Measurements from ENCODE around the gene LBHD1.
A peak's percentile ranks its signal among the peaks of the same experiment; 100 is the strongest.
"Not testable (repeated sequence)": the region's sequence is repeated elsewhere in the genome, so short reads cannot be mapped to it uniquely, and the experiment has no call there.

Gene LBHD1

DNA sequence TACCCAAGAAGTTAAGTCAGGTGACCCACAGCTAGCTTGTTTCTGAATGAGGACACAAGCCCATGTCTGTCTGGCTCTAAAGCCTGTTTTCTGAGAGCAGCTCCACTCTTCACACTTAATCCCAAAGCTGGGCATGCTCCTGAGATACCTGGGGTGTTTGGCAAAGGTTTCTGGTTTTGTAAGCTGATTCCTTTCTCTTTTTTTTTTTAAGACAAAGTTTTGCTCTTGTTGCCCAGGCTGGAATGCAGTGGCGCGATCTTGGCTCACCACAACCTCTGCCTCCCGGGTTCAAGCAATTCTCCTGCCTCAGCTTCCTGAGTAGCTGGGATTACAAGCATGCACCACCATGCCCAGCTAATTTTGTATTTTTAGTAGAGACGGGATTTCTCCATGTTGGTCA is 21.6 kb upstream of the LBHD1 start:
- DNase-seq, result not testable (repeated sequence)

DNA sequence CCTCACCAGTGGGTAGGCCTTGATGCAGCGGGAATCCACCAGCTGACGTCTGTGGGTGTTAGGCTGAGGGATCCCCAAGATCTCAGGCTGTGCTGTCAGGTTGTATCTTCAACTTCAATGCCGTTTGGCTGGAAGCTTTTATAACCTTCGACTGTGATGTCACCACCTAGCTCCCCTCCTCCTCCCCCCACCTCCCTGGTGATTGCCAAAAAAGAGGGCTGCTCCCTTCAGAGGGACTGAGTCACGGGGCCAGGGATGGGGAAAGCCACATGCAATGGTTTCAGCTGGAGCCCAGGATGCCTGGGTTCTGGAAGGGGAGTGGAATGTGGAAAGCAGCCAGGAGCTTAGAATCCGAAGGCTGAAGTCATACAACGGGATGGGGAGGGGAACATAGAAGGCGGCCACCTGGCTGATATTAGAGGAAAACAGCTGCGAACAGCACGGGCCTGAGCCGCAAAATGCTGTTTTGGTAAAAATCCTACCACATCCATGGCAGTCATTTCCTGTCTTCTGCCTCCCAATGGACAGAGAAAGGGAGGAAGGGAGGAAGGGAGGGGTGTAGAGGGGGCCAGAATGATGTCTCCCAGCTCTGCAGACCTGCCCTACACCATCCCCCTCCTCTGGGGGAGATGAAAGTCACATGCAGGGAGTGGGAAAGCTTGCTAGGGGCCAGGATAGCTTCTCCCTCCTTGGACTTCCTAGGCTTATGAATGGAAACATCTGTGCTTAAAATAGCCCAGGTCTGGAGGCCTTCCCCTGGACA is 17.5 kb upstream of the LBHD1 start, which contains the start of gene LRRN4CL:
Gene LRRN4CL (minus strand): TSS at position 110 of the 763 bp plus-strand sequence. CDS start 1,022 bp downstream, outside the sequence.
- peak; percentile 93 for DNase-seq

DNA sequence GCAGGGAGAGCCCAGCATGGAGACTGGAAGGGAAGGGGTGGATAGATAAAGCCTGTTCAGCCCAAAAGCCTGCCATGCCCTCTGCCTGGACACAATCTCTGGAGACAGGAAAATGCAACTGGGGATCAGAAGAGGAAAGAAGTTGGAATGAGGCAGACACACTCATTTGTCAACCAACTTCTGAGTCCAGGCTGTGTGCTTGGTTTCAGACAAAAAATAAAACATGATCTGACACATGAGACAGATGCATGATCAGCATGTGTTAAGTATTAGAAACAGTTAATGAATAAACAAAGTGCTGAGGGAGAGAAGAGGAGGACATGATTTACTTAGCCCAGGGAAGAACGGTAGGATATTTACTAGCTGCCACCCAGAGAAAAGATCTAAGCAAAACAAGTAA is 16.4 kb upstream of the LBHD1 start:
- DNase-seq, result no peak

DNA sequence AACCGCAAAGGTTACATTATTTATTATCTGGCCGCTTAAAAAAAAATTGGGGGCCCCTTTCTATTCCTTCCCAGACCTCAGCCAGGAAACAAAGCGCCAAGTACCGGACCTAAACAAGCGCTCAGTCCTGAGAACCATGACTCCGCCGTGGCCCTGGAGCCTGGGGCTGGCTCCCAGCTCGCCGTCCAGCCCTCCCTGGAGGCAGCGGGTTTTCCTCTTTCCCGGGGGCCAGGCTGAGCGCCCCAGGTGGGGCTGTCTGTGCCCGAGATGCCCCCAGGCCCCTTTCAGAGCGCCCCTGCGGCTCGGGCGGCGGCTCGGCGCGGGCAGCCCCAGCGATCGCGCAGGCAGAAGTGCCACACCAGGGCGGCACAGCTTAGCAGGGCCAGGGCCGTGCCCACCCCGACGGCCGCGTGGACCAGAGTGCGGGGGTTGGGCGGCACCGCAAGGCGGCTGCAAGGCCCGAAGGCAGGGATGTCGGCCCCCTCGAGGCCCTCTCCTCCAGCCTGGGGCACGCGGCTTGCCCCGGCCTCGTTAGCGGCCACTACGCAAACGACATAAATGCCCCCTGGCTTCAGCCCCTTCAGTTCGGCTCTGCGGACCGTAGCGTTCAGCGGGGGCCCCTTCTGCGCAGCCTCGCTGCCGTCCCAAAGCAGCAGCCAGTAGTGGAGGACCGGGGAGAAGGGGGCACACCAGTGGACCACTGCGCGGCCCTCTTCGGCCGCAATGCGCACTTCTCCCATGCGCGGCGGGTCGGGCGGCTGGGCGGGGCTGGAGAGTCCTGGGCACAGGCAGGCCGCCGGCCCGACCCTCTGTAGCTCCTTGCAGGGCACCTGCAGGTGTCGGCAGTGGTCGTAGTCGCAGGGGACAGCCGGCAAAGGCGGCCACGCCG is 15.7 kb upstream of the LBHD1 start:
- DNase-seq, result no peak

DNA sequence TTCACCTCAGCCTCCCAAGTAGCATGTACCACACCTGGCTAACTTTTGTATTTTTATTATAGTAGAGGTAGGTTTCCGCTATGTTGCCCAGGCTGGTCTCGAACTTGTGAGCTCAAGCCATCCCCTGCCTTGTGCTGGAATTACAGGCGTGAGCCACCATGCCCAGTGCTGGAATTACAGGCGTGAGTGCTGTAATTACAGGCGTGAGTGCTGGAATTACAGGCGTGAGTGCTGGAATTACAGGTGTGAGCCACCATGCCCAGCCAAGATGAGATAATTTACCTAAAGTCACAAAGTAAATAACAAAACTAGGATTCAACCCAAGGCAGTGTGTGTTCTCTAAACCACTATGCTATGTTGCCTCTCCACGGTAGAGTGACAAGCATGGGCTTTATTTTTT is 10.5 kb upstream of the LBHD1 start:
- DNase-seq, result no peak

DNA sequence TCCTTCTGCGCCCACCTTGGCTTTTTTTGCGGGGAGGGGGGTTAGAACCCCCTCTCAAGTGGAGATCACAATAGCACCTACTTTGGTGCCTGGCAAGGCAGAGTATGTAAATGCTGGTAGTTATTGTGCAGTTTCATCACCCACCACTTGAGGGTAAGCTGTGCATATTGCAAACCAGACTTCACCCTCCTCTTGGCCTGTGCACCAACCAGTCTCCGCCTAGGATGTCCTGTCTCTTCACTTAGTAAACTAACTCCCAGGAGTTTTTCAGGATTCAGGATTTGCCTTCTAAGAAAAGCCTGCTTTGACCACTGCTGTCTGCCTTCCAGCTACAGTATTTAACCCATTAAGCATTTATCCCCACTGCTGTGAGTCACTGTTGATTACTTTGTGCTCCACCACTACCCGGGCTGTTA is 8.8 kb upstream of the LBHD1 start:
- DNase-seq, result peak; percentile 77

DNA sequence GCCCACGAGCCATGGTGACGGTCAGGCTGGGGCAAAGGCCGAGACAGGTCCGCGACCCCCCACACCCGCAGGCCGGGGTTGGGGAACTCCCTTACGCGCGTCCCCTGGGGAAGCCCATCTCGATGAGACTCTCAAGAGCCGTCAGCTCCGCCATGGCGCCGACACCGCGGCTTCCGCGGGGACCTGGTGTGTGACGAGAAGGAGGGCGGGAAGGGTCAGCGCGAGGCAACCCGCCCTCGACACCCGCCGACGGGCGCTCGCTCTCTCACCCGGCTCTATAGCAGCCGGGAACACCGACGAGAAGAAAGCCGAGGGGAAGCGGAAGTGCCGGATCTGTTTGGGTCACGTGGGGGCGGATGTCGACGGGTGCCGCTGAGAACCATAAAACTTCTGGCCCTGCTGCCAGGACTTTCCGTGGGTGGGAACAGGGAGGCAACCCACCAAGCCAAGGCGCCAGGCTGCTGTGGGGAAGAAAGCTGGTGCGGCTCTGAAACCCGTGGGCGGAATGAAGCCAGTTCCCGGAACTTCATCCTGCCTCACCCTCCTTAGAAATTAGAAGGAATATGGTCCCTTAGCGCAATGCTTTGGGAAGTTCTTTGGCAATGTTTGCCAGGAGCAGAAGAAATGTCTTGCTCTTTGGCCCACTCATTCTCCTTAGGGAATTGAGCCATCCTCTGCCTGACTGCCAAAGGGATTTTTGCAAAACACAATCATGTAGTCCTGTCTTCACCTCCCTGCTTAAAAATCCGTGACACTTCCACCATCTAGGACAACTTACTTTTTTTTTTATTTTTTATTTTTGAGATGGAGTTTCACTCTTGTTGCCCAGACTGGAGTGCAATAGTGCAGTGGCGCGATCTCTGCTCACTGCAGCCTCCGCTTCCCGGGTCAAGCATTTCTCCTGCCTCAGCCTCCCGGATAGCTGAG is 7.0 kb upstream of the LBHD1 start, which contains the start of gene UBXN1:
Gene UBXN1 (minus strand): TSS at position 304 of the 927 bp plus-strand sequence. CDS start 150 bp downstream, at position 154.
- DNase-seq, result peak; percentile 90

DNA sequence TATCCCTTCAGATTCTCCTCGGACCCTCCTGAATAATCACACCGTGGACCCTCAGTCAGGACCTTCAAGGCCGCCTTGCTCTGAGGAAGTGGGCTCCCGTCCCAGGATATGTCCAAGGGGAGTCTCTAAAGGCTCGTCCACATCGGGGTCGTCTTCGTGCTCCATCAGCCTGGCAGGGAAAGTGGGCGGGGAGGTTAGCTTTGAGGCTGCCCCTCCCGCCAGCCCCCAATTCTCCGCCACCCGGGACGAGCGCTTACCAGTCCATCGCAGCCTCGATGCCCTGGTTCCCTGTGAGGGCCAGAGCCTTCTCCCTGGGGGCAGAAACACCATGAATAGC is 6.3 kb upstream of the LBHD1 start:
- DNase-seq, result no peak

DNA sequence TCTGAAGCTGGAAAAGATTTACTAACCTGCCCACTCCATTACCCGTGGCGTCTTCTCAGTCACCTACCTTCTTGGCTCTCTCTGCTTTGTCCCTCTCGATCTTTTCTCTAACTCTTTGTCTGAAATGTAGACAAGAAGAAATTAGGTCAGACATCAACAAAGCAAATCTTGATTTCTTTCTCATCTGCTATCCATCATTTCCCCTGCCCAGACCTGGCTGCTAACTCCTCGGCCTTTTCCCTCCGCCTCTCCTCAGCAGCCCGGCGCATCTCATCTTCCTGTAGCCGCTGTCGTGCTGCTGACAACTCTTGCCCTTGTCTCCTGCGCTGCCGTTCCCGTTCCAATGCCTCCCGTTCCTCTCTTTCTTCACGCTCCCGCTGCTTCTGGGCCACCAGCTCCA is 5.6 kb upstream of the LBHD1 start:
- no peak for DNase-seq

DNA sequence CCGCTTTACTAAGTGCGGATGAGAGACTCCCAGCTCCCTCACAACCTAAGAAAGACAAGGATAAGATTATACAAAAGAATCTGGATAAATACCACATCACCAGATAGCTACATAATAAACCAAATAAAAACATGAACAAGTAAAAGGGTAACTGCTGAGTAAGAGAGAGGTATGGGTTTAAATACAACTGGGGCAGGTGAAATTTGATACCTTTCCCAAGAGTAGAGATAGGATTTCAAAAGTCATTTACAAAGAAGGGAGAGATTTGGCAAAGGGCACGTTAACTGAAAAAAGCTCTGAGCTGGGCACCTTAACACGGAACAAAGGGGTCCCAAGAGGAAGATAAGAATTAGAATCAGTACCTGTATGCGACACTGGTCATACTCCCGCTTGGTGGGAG is 5.1 kb upstream of the LBHD1 start:
- DNase-seq, result no peak

DNA sequence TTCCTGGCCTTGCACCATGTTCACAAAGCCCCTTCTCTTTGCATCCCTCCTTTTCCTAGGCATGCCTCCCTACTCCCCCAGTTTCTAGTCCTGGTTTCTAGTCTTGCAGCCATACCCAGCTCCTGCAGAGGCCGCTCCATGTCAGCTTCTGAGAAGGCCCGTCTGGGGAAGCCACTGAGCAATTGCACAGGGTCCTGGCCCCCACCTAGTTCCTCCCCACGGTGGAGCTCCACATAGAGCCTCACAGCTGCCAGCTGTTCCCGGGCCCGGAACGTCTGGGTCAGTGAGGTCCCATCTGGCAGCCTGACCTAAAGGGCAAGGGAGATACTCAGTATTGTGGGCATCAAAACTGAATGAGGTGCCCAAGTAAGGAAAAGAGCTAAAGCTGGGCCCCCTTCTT is 4.6 kb upstream of the LBHD1 start:
- no peak for DNase-seq

DNA sequence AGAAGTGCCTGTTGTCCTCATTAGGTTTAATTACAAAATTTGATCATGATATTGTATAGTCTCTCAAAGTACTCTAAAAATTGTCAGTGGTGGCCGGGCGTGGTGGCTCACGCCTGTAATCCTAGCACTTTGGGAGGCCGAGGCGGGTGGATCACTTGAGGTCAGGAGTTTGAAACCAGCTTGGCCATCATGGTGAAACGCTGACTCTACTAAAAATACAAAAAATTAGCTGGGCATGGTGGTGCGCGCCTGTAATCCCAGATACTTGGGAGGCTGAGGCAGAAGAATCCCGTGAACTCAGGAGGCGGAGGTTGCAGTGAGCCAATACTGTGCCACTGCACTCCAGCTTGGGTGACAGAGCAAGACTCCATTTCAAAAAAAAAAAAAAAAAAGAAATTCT is 3.3 kb upstream of the LBHD1 start:
- DNase-seq, result not testable (repeated sequence)

DNA sequence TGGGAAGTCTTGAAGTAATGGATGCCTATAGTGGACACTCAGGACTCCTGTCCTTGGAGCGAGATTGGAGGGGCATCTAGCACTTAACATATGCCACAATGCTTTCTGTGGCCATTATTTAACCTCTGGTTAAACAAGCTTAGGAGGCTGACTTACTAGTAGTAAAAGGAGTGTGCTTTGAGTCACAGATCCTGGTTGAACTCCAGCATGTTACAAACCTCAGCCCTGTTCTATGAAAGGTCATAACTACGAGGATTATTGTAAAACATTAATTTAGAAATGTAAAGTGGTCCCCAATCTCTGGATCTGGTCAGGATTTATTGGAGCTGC is 1.1 kb upstream of the LBHD1 start:
- DNase-seq, result no peak

DNA sequence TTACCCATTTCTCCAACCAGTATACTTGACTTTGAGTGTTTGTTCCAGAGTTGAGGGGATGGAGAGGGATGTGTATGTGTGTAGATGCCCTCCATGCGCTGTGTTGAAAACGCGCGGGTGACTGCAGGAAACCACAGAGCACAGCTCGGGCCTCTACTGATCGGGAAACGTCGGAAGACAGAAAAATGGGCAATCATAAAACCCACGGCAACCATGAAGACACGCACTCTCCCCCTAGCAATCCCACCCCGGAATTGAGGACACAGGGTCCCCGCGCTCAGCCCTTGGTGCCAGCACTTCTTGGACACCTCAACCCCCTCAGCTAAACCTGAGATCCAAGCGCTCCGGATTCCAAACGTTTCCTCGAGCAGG is 845 bp downstream of the LBHD1 start:
- DNase-seq, result no peak

DNA sequence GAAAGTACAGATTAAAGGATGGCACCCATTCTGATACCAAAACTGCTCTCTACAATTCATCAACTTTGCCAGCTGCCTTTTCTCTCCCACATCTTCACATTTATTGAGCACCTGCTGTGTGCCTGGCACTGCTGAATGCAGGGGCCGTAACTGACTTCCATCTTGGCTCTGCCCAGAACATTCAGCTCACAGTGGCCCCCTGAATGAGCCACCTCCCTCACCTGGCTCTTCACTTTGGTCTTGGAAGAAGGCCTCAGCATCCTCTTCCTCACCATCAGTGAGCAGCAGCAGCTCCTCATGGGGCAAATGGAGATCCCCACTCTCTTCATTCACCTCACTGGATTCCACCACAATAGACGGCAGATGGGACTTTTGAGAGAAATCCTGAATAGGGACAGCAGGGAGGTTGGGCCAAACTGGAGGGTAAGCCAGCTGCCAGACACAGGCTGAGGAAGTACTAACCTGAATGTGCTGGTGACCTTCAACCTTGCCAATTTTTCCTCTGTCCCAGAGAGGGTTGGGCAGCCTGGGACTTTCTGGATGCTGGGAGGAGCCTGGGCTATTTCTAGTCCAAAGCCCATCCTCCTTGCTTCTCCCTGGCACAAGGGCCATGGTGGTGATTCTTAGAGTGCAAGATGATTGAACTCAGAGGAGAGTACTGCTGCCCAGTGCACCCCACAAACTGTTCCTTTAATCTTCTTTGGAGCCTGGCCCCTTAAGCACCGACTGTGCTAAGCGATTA is 2.5 kb downstream of the LBHD1 start:
- no peak for DNase-seq

DNA sequence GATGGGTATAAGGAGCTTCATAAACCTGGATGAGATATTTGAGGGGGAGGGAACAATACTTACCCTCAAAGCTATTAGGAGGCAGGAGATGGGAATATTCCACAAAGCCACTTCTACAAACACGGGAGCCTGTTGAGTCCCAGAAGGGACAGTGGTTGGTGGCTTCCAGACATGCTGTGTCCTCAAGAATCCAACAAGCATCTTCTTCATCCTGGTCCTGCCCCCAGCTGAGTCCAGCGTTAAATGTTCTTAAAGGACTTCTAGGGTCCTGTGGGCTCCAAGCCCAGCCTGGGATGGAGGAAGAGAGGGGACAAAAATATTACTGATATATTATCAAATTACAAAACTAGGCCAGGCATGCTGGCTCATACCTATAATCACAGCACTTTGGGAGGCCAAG is 4.6 kb downstream of the LBHD1 start:
- DNase-seq, result no peak

DNA sequence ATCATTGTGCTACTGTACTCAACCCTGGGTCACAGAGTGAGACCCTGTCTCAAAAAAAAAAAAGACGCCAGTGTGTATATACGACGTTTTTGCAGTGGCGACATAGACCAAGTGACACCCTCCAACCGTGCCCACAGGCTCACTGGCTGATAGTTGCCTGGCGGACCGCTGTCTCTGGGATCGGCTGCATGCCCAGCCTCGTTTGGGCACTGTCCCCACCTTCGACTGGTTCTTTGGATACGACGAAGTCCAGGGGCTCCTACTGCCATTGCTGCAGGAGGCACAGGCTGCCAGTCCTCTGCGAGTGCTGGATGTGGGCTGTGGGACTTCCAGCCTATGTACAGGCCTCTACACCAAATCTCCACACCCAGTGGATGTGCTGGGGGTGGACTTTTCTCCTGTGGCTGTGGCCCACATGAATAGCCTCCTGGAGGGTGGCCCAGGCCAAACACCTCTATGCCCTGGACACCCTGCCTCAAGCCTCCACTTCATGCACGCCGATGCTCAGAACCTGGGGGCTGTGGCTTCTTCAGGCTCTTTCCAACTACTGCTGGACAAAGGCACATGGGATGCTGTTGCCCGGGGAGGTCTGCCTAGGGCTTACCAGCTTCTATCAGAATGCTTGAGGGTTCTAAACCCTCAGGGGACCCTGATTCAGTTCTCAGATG is 5.7 kb downstream of the LBHD1 start:
- no peak for DNase-seq

DNA sequence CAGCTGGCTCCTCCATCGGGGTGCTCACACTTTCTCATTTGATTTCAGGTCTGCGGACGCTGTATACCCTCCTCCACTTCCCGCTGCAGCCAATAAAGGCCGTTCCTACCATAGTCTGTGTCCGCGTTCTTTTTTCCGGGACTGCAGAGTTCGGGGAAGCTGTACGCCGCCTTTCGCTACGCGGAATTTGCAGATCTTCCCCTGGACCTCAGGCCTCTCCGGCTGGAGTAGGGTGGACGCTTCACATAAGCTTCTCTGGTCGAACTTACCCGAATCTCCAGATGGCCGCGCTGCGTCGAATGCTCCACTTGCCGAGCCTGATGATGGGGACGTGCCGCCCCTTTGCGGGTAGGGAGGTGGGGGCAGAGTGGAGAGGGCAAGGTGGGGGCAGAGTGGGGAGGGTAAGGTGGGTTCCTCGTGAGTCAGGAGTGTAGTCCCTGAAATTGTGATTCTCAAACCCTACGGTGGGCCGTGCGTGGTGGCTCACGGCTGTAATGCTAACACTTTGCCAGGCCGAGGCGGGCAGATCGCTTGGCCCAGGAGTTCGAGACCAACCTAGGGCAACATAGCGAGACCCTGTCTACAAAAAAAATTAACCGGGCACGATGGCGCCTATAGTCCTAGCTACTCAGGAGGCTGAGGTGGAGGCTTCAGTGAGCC is 6.3 kb downstream of the LBHD1 start:
- DNase-seq, result no peak

DNA sequence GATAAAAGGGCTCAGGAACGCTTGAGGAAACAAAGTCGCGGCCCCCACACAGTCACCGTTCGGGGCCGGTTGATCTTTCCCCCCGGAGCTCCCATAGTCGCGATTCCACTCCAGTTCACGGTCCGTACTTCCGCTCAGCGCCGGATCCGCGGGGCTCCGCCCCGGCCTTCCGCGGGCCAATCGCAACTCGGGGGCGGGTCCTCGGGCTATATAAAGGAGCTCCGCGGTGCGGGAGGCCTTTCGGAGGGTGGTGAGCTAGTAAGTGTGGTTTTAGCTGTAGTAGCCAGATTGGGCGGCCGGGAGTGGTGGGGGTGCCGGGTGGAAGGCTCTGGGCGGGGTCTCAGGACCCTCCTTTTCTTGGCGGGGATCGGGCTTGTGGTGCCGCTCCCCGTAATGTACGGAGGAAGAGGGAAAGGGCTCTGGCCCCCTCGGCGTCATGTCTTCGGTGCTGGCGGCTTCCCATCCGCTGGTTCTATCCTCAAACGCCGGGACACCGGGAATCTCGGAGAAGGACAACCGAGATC is 6.9 kb downstream of the LBHD1 start, which contains the start of the genes C11orf98 and CSKMT:
Gene C11orf98 (minus strand): TSS at position 136 of the 524 bp plus-strand sequence. CDS start 41 bp downstream, at position 95.
Gene CSKMT (plus strand): TSS at position 238 of the 524 bp plus-strand sequence. CDS start 568 bp downstream, outside the sequence.
- DNase-seq, result peak; percentile 94

DNA sequence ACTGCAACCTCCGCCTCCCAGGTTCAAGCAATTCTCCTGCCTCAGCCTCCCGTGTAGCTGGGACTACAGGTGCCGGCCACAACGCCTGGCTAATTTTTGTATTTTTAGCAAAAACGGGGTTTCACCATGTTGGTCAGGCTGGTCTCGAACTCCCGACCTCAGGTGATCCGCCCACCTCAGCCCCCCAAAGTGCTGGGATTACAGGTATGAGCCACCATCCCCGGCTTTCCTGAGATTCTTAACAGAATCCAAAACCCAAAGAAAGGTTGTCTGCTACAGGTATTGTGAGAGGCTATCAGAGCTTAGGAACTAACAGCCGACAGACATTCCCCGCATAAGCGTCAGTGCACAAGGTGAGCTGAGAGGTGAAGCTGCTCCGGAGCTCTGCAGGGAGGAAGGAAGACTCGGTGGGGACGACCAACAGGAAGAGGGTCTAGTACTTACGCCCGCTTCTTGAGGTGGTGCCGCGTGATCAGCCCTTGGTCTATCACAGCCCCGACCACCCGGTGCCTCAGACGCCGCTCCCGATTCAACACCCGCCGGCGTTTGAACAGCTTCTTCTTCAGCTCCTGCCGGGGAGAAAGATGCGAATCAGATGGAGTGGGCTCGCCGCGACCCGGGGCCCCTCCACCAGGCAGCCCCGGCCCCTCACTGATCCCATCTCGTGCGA is 7.5 kb downstream of the LBHD1 start:
- DNase-seq, result peak; percentile 54

Measured in EL (cell line).